Stimulated activated CD8-positive, alpha-beta memory T cell treated with anti-CD3 and anti-CD28 coated beads, Interleukin-7, amount 100 ng/mL, for 4 hours (primary cell): ENCODE results near the gene RRP1.

ENCODE experiments used
- DNase-seq, 2 donors: peaks; one replicate each; pipeline ENCODE4 v3.0.0-alpha.2; 2020; ENCODE audit warnings: low read depth in 2 of 2

The RRP1 gene

DNA sequence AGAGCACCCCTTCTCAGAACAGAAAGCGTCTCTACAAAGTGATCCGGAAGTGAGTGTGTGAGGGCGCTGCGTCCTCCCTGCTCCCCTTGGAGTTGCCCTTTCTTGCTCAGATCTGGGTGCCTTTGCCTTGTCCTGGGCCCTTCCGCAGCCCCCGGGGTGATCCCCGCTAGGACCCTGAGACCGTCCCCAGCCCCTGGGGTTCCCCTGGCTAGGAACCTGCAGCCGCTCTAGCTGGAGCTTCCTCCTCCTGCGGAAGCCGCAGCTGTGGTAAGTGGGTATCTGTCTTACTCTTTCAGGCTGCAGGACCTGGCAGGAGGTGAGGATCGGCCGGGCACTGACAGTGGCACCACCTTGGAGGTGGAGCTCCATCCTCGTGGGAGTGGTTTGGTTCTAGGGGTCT is 11.2 kb downstream of the RRP1 start:
- DNase-seq: no peak

DNA sequence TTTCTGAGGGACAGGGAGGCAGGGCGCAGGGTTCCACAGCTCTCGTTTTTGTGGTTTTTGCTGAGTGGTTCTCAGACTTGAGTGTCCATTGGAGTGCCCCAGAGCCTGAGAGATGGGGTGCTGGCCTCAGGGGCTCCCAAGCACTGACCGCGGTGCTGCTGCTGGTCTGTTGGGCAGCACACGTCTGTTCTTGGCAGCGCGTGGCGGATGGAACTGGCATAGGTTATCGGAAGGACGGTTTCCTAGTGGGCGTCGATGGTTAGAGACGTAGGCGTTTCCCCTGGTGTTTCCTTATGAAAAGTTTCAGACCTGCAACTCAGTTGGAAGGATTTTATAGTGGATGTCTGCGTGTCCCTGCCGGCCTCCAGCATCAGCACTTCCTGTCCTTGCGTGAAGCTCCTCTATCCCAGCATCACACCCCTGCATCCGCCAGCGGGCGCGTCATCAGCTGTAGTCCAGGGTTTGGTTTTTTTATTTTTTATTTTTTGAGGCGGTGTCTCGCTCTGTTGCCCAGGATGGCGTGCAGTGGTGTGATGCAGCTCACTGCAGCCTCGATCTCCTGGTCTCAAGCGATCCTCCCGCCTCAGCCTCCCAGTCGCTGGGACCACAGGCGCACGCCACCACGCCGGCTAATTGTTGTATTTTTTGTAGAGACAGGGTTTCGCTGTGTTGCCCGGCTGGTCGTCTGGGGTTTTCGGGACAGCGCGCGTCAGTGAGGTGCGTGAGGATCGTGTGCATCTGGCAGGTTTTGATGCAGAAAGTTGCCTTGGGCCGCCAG is 11.8 kb downstream of the RRP1 start:
- no peak for DNase-seq

DNA sequence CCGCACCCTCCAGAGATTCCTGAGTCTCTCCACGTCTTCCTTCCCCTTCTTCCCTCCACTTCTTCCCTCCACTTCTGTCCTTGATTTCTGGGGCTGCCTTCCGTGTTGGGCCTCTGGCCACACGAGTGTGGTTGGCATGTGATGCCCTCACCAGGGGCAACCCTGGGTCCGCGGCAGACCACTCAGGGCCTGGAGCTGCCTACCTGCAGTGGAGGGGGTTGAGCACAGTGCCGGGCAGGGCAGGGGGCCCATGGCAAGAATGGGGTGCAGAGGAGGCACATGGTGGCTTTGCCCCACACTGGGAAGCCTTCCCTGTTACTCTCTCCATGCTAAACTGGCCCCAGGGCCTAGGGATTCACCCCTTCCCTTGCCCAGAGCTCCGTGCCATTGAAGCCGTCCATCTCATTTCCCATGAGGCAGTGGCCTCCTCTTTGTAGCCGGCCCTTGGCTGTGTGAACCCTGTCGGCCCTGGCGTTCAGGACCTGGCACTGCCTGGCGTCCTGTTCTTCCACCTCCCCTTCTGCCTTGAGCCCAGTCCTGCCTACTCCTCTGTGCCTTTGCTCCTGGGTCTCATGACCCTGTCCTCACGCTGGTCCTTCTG is 13.4 kb downstream of the RRP1 start:
- DNase-seq: no peak

DNA sequence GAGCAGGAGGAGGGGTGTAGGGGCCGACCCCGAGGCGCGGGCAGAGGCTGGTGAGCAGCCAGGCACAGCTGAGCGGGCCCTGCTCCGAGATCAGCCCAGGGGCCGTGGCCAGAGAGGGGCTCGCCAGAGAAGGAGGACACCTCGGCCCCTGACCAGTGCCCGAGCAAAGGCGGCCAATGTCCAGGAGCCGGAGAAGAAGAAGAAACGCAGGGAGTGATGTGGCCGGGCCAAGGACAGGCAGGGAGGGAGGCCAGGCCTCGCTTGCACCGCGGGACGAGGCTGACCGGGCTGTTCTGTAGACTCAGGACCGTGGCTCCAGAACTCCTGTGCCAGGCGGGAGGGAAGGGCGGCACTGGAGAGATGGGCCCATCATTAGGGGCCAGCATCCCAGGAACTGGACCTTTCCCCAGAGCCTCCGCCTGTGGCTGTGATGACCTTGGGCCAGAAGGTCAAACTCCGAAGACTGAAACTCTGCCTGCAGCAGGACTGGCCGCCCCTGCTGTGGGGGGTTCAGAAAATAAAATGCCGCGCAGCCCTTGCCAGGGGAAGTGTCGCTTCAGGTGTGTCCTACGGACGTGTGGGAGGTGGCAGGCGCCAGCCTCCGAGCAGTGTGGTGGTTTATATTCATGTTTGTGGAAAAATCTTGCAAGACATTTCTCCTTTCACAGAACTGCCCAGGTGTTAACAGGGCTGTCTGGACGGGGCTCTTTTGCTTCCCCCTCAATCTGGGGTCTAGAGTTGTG is 14.4 kb downstream of the RRP1 start:
- DNase-seq: no peak

DNA sequence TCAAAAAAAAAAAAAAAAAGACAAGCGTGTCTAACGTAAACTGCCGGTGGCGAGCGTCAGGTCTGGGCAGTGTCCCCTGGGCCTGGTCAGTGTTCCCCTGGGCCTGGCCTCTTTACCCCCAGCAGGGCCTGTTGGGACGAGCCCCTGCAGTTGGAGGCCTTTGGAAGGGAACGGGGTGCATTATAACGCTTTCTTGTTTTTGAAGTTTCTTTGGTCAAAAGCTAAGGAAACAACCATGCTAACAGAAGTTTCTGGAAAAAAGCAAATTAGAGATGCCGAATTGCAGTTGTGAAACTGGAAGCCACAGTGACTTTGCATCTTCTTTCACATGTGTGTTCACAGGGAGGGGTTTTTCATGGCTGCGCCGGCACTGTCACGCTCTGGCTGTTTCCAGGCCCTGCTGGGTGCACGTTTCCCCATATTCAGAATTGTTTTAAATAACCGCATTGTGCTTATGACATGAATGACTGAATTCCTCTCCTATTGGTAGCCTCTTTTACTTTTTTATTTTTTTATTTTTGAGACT is 16.0 kb downstream of the RRP1 start:
- no peak for DNase-seq

DNA sequence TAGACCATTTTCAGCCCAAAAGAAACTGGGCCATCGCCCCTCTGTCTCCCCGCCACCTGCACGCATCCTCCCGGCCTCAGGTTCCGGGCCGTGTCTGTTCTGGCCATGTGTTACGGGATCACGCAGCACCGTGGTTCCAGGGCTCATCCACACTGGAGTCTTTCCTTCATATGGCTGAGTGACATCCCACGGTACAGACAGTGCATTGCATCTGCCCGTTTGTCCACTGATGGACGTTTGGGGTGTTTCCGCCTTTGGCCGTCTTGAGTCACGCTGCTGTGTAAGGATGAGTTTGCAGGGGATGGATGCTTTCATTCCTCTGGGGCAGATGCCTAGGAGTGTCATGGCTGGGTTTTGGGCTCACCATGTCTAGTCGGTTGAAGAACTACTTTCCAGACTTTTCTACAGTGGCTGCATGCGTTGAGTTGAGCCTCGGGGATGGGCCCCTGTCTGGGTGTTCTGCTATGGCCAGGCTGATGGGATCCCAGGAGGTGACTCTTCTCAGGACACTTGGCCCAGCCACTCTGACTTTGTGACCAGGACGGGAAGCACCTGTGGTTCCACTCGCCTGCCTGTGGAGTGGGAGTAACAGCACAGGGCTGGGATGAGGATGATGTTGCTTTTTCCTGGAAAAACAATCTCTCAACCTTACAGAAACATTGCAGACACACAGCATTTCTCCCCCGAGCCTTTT is 16.8 kb downstream of the RRP1 start:
- DNase-seq: no peak

DNA sequence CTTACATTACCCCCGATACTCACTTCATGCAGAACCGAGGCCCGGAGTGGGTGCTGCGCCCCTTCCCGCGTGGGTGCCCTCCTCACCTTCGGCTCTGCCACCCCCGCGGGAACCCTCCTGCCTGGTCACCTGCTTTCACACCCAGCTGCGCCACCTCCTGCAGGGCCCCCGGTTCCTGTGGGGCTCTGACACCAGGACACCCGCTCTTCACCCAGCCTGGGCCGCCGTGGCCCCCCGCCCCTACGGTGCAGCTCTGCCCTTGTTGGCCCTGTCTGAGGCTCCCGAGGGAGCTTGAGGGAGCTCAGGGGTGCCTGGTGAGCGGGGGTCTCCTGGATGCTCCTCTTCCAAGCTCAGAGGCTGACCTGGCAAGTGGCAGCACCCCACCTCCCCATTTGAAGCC is 19.0 kb downstream of the RRP1 start:
- DNase-seq: no peak

DNA sequence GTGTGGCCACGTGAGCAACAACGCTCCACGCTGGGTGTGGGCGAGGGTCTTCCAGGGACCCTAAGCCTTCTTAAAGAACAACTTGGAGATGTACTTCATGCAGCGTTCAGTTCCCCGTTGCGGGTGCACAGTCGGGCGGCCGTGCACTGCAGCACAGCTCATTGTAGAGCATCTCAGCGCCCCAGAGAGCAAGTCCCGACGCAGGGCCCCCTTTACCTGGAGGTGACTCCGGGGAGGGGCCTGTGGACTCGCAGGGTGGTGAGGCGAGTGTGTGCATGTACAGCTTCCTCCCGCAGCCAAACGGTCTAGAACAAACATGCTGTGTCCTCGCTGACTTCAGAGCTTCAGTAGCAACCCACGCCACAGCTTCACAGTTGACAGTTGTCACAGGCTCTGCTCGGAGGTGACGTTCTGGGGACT is 19.5 kb downstream of the RRP1 start:
- no peak for DNase-seq

DNA sequence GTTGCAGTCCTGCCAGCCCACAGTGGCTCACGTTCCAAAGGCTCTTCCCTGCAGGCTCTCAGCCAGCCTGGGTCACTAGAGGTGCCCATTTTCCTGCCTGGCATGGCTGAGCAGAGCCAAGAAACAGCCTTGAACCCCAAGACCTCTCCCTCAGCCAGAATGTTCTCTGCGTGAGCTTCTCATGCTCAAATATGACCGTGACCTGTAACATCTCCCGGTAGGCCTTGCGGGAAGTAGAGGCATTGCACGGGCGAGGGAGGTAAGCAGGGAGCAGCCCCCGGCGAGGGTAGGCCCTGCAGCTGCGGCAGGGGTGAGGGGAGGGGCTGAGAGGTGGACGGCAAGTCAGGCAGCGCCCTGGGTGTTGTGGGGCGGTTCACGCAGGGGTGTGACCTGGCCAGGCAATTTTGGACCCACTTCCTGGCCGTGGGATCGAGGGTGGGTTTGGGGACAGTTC is 20.0 kb downstream of the RRP1 start:
- no peak for DNase-seq

DNA sequence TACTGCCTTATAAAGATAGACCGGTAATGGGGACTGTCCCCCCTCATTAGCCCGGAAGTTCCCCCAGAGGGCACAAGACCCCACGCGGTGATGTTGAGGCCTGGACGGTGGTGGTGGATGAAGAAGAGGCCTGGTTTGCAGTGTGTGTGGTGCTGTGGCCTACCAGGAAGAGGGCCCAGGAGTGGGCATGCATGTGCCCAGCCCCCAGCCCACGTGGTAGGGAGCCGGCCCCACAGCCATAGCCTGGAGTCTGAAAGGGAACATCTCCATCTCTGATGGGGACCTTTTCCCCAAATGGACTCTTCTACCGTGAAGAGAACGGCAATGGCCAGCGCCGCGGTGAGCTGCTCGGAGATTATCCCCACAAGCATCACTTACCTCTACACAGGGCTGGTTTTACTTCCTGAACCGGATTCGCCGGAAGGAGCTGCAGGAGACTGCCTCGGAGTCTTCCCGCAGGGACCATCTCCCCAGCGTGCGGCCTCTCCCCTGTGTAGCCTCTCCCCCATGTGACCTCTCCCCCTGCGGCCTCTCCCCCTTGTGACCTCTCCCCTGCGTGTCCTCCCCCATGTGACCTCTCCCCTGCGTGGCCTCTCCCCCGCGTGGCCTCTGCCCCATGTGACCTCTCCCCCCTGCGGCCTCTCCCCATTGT is 20.6 kb downstream of the RRP1 start:
- no peak for DNase-seq

DNA sequence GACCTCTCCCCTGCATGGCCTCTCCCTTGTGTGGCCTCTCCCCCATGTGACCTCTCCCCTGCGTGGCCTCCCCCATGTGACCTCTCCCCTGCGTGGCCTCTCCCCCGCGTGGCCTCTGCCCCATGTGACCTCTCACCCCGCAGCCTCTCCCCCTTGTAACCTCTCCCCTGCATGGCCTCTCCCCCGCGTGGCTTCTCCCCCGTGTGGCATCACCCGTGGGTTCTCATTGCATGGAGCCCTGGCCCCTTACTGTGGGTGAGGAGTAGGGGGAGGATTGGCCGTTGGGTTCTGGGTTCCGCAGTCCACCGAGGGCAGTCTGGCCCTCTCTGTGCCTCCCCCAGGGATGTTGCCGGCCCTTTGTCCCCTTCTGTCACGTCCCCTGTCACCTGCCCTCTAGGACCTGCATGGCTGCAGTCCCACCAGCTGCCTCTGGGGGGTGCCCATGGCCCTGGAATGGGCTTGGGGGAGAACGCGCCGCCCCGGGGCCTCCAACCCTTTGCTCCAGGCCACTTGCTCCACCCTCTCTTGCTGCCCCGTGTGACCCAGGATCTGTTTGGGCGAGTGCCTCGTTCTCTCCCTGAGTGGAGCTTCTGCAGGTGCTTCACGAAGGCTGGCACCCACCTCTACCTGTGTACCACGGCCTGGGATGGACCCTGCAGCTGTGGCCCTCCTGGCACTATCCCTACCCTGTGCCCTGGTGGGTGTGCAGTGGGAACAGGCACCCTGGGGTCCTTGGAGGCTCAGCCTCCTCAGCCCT is 21.3 kb downstream of the RRP1 start:
- peak; percentile 66 to 72 for DNase-seq

DNA sequence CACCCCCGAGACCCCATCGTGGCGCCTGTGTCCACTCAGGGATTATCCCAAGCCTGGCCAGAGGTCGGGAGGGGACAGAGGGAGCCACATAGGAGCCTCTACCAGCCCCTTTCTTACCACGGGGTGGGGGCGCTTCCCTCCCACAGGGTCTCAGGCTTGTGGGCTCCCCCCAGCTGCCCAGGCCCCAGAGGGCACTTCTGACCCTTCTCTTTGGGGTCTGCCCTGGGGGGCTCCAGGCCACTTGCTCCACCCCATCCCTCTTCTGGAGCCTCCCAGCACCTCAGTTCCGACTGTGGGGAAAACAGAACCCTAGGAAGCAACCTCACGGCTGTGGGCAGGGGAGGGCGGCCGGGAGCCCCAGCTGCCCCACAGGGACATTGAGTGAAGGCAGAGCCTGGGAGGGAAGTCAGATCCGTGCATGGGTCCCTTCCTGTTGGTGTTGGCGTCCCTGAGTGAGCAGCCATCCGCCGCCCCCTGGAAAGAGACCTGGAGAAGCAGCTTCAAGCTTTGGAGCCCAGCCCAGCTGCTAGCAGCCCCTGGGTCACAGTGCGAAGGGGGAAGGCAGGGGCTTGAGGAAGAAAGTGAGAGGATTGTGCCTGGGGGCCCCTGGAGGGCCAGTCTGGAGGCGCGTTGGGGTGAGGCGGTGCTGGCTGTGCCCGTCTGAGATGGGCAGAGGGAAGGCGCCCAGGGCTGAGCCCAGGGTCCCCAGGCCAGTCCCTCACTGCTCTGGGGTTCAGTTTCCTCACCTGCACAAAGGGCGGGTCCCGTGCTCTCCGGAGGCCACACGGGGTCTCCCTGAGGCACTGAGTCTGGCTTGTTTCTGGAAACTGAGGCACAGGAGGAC is 22.1 kb downstream of the RRP1 start:
- DNase-seq: no peak

DNA sequence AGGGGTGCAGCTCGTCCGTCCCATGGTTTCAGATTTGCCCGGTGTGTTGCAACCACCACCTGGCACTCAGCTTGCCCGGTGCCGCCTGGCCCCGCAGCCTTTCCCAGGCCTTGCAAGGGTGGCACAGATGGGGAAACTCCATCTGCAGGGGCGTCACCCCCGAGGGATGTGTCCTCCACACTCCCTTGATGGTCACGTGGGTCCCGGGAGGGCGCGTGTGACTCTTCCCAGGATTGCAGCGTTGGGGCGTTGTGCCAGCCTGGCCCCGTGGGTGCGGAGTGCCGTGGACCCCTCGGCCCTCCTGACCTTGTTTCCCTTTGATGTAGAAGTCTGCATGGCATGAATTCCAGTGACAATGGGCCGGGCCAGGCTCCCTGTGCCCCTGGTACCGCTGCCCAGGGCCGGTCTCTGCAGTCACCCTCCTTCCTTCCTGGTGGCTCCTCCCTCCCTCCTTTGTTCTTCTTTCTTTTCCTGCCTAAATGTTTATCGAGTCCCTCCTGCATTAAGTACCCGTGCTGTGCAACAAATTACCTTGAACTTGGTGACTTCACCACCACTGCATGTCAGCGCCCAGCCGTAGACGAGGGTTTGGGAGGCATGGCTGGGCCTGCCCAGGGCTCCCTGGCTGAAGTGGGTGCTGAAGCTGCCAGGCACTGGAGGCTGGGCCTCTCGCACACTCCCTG is 22.9 kb downstream of the RRP1 start:
- no peak for DNase-seq

DNA sequence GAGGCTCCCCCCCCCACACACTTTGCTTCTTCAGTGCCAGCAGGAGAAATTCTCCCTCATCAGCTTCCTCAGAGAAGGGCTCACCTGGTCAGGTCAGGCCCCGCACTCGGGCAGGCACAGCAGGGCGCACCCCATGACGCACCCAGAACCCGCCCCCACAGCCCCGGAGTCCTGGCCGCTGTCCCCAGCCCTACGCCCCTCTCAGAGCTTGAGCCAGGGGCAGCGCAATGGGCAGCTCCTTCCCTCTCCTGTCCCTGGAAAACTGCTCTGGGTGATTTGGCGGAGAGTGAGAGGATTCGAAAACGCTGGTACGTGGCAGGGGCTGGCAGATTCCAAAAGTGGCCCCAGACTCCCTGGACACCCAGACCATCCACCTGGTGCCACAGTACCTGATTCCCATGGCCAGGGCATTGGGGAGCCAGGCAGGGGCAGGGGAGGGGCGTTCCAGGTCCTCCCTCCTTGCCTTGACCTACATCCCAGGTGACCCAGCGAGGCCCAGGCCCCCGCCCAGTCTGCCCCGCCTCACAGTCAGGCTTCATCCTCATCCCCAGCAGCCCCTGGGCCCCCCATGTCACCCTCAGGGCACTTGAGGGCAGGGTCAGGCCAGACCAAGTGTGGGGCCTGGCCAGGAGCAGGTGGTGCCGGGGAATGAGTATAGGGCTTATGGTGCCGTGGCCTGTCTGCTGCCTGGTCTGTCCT is 23.7 kb downstream of the RRP1 start:
- no peak for DNase-seq

DNA sequence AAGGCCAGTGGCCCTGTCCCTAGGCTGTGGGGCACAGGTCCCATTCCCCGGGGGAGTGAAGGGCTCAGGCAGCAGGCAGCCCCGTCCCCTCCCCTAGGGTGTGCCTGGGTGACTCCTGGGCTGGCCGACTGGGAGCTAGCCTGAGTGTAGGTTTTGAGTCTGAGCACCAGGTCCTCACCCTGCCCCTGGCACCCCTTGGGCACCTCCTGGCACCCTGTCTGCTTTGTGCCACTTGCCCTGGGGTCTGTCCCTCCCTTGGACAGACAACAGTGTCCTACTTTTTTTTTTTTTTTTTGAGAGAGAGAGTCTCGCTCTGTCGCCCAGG is 24.2 kb downstream of the RRP1 start:
- no peak for DNase-seq

DNA sequence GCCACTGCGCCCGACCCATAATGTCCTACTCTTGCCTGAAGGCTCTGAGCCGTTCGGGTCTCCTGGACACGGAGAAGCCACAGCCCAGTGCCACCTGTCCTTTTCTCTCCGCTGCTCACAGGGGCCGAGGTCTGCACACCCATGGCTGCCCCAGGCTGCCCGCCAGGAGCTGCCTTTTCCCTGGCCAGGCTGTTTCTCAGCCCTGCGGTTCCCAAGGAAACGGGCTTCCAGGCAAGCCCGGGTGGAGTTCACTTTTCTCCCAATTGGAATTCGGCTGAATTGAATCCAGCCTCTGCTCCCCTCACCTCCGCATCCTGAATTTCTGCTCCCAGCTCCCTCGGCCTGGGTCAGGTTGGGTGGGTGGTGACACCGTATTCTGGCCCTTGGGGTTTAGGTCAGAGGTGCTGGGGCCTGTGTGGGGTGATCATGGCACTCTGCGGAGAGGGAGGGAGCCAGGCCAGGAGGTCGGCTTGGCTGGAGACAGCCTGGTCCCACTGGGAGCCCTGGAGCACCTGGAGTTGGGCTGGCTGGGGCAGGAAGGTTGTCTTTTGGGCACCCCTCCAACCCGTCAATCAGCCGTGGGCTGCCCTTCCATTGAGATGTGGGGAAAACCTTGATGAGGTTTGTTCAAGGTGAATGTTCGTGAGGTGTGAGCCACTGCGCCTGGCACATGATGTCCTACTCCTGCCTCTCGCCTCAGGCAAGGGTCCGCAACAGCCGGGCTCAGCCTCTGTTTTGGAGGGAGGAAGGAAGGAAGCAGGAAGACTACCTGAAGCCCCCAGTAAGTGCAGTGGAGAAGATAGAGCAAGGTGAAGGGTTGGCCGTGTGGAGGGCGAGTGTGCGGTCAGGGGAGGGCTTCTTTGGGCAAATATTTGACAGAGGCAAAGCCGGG is 25.1 kb downstream of the RRP1 start:
- no peak for DNase-seq

DNA sequence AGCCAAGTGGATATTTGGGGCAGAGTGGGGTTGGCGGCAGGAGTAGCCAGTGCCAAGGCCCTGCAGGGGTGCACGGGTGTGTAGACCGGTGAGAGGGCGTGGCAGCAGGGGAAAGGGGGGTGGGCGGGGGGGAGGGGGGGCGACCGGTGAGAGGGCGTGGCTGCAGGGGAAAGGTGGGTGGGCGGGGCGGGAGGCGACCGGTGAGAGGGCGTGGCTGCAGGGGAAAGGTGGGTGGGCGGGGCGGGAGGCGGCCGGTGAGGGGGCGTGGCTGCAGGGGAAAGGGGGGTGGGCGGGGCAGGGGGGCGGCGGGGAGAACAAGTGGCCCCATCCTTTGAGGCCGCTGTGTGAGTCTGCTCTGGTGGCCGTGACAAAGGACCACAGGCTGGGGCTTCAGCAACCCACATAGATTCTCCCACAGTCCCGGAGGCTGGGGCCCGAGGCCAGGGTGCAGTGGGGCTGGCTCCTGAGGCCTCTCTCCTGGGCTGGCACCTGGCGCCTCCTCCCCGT is 25.8 kb downstream of the RRP1 start:
- no peak for DNase-seq

DNA sequence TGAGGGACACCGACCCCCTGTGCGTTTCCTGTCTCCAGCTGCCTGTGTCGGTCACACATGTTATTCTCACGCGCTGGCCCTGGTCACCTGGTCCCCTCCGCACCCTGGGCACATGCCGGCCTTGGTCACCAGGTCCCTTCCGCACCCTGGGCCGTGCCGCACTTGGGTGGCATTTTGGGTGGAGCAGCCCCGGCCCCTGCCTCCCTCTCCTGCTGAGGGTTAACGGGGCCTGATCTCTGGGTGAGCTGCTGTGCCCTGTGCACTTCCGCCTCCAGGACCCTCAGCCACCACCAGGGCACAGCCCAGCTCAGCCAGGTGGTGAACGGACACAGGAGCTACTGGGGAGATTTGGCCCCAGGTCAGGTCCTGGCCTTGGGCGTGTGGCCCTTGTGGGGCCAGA is 26.6 kb downstream of the RRP1 start:
- no peak for DNase-seq
